HL-60 (cell line): ENCODE data around the gene RNF39.
A peak's percentile ranks its signal among the peaks of the same experiment; 100 is the strongest.

ENCODE experiments used
- DNase-seq, 2 experiments: peaks; one replicate each; pipeline ENCODE4 v3.0.0-alpha.2; 2010 to 2020; ENCODE audit warnings: low read depth in 1 of 2, low spot score in 1 of 2
- H3K27ac ChIP-seq: fragments of 250-450 bp; sonication (Bioruptor Pico); replicated peaks from 2 replicates; pipeline ENCODE4 v1.5.1; 2020; ENCODE audit warnings: mild to moderate bottlenecking, moderate library complexity
- H3K27me3 ChIP-seq: fragments of 250-450 bp; sonication (Bioruptor Pico); 2 replicates; pipeline ENCODE4 v1.5.1; 2021; ENCODE audit warnings: mild to moderate bottlenecking, moderate library complexity; ENCODE audit not compliant: insufficient read depth, poor library complexity, severe bottlenecking
- H3K4me3 ChIP-seq: replicated peaks from 2 replicates; pipeline ENCODE4 v1.5.1; 2011; ENCODE audit warnings: mild to moderate bottlenecking, control low read depth, low read length; ENCODE audit not compliant: insufficient read depth
- GABPA ChIP-seq: IDR thresholded peaks from 2 replicates; pipeline ENCODE4 v1.6.1; 2012; ENCODE audit warnings: low read depth
- POLR2AphosphoS5 ChIP-seq: IDR thresholded peaks from 2 replicates; pipeline ENCODE4 v1.6.1; 2012; ENCODE audit warnings: low read depth
- SPI1 ChIP-seq: IDR thresholded peaks from 2 replicates; pipeline ENCODE4 v1.6.1; 2012; ENCODE audit warnings: low read depth, mild to moderate bottlenecking, borderline replicate concordance
- TF ChIP-seq, protein P1 (sequence below): IDR thresholded peaks from 2 replicates; pipeline ENCODE4 v1.6.1; 2012; ENCODE audit warnings: low read depth; ENCODE audit not compliant: insufficient replicate concordance
- TF ChIP-seq, protein P2 (sequence below): IDR thresholded peaks from one replicate; pipeline ENCODE4 v1.5.1; 2011; ENCODE audit warnings: low read length, control low read depth, inconsistent platforms; ENCODE audit not compliant: insufficient read depth

The RNF39 gene

DNA sequence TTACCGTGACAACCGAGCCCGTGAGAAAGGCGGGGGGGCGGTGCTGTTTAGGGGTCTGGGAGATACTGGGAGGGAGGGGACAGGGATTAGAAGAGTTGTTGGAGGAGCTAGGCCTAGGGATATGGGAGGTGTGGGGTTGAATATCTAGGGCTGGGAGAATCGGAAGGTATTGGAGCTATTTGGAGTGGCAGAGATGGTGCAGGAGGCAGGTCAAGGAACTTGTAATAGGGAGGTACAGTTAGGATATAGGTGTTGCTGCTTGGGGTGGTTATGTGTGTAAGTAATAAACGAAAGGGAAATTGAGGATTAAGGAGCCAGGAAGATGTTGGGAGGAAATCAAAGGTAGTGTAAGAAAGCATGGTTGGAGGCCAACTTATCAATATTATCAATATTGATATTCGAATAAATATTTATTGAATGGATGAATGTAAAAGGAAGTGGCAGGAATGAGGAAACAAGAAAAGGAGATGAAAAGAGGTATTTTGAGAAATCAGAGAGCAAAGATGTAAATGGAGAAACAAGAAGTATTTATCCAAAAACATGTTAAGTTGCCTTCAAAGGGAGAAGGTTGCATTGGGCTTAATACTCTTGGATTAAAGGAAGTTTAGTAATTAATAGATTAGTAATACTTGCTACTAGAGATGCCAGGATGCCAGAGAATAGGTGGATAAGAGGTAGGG, 8.0 kb downstream of the RNF39 start:
- TF ChIP-seq, protein P1, sequence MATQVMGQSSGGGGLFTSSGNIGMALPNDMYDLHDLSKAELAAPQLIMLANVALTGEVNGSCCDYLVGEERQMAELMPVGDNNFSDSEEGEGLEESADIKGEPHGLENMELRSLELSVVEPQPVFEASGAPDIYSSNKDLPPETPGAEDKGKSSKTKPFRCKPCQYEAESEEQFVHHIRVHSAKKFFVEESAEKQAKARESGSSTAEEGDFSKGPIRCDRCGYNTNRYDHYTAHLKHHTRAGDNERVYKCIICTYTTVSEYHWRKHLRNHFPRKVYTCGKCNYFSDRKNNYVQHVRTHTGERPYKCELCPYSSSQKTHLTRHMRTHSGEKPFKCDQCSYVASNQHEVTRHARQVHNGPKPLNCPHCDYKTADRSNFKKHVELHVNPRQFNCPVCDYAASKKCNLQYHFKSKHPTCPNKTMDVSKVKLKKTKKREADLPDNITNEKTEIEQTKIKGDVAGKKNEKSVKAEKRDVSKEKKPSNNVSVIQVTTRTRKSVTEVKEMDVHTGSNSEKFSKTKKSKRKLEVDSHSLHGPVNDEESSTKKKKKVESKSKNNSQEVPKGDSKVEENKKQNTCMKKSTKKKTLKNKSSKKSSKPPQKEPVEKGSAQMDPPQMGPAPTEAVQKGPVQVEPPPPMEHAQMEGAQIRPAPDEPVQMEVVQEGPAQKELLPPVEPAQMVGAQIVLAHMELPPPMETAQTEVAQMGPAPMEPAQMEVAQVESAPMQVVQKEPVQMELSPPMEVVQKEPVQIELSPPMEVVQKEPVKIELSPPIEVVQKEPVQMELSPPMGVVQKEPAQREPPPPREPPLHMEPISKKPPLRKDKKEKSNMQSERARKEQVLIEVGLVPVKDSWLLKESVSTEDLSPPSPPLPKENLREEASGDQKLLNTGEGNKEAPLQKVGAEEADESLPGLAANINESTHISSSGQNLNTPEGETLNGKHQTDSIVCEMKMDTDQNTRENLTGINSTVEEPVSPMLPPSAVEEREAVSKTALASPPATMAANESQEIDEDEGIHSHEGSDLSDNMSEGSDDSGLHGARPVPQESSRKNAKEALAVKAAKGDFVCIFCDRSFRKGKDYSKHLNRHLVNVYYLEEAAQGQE: no peak
- no peak for TF ChIP-seq POLR2AphosphoS5
- TF ChIP-seq SPI1: no peak
- TF ChIP-seq, protein P2, sequence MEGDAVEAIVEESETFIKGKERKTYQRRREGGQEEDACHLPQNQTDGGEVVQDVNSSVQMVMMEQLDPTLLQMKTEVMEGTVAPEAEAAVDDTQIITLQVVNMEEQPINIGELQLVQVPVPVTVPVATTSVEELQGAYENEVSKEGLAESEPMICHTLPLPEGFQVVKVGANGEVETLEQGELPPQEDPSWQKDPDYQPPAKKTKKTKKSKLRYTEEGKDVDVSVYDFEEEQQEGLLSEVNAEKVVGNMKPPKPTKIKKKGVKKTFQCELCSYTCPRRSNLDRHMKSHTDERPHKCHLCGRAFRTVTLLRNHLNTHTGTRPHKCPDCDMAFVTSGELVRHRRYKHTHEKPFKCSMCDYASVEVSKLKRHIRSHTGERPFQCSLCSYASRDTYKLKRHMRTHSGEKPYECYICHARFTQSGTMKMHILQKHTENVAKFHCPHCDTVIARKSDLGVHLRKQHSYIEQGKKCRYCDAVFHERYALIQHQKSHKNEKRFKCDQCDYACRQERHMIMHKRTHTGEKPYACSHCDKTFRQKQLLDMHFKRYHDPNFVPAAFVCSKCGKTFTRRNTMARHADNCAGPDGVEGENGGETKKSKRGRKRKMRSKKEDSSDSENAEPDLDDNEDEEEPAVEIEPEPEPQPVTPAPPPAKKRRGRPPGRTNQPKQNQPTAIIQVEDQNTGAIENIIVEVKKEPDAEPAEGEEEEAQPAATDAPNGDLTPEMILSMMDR: no peak
- no peak for TF ChIP-seq GABPA
- Histone ChIP-seq H3K27ac (peak overlapping the region; percentile 74), H3K27me3 (no peaks in the 10 kb centered on the region), H3K4me3 (peak overlapping the region; percentile 81)
- DNase-seq: no peak

DNA sequence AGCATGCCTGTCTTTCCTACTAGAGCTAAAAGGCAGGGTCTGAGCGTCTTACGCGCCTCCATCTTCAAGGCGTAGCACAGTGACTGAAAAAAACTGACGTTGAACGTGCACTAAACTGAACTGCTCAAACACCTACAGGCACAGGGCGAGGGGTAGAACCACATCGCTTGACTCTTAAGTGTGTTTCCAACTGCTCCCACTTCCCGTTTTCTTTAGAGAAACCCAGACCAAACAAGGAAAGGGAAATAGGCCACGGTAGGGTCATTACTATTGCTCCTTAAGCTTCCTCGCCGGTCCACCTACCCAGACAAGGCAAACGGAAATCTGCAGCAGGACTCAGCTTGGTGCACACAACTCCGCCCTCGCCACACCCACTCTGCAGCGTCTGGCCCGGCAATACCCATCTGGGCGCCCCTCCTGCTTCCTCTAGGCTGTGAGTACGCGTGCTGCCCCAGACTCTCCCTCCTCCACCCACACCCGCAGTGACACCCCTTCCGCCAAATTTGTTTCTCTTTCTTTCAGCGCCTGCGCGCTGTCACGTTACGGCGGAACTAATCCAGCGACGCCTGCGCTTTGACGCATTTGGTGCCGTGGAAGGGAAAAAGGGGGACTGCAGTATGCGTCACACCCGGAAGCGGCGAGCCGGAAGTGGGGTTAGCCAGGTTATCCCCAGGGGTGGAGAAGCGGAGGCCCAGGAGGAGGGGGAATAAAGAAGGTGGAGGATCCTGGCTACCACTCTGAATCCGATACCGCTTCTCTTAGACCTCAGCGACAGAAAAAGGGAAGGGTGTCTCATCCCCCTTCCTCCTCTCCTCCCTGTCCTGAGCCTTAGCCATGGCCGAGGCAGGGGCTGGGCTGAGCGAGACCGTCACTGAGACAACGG, 8.8 kb downstream of the RNF39 start, which contains the start of gene PPP1R11:
PPP1R11 (plus strand) TSS at position 622 of the 883 bp plus-strand sequence; CDS start at position 835, 213 bp downstream.
- Histone ChIP-seq H3K27ac (peak within 1 kb of the TSS; percentile 74), H3K4me3 (peak within 1 kb of the TSS; percentile 81), H3K27me3 (no peaks in the 10 kb centered on the region)
- TF ChIP-seq POLR2AphosphoS5 (peak; percentile 81), SPI1 (peak; percentile 97), GABPA (peak; percentile 96)
- TF ChIP-seq, protein P1: peak; percentile 27
- TF ChIP-seq, protein P2: no peak
- peak; percentile 99 to 100 for DNase-seq

DNA sequence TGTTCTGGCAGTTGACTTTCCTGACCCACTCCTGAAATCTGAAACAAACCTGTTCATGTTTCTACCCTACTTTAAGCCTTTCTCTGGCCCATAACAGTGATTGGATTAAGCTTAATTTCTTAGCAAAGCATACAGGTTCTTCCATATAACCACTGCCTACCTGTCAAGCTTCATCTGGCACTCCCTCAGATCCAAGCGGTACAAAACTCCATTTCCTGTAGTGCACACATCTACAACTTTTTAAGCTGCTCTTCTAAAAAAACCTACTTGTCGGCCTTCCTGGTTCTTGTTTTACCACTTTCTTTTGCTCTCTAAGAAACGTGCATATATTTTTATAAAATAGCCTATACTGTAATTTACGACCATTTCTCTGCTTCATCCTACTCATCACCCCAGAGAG, 9.5 kb downstream of the RNF39 start:
- Histone ChIP-seq H3K27me3 (no peaks in the 10 kb centered on the region), H3K4me3 (peak overlapping the region; percentile 42), H3K27ac (peak overlapping the region; percentile 74)
- TF ChIP-seq, protein P1: no peak
- TF ChIP-seq GABPA: no peak
- TF ChIP-seq POLR2AphosphoS5: no peak
- TF ChIP-seq SPI1: no peak
- TF ChIP-seq, protein P2: no peak
- no peak for DNase-seq
